Eye (tissue), 1 donor: ENCODE data around the gene SAT1.

Source experiments
- DNase-seq: peaks from one replicate; pipeline ENCODE4 v3.0.0-alpha.2; 2015

Gene SAT1

GRCh38 chrX:23811656-23812055 is 28.7 kb downstream of the SAT1 start:
- no peak for DNase-seq

GRCh38 chrX:23813808-23814207 is 30.8 kb downstream of the SAT1 start:
- no peak for DNase-seq

- DNase-seq = no peak
These were observed 32.4 kb downstream of the SAT1 start for GRCh38 chrX:23815376-23815775.

- no peak for DNase-seq
These were observed 33.2 kb downstream of the SAT1 start for GRCh38 chrX:23816179-23816578.

- no peak for DNase-seq
These were observed 35.0 kb downstream of the SAT1 start for GRCh38 chrX:23817979-23818336.

GRCh38 chrX:23819385-23820234 is 36.6 kb downstream of the SAT1 start:
- DNase-seq = no peak

GRCh38 chrX:23820235-23820782 is 37.3 kb downstream of the SAT1 start:
- no peak for DNase-seq

GRCh38 chrX:23821847-23822246 is 38.9 kb downstream of the SAT1 start:
- no peak for DNase-seq

GRCh38 chrX:23822397-23822796 is 39.4 kb downstream of the SAT1 start:
- peak; percentile 29 for DNase-seq

- no peak for DNase-seq
These were observed 39.9 kb downstream of the SAT1 start for GRCh38 chrX:23822841-23823240.

GRCh38 chrX:23825675-23826074 is 42.7 kb downstream of the SAT1 start:
- DNase-seq = no peak

- no peak for DNase-seq
These were observed 43.2 kb downstream of the SAT1 start for GRCh38 chrX:23826216-23826615.

GRCh38 chrX:23826653-23827052 is 43.7 kb downstream of the SAT1 start:
- DNase-seq = no peak

GRCh38 chrX:23828881-23829280 is 45.9 kb downstream of the SAT1 start:
- DNase-seq = no peak

GRCh38 chrX:23832721-23833120 is 49.7 kb downstream of the SAT1 start:
- DNase-seq = no peak
